Suppressor macrophage (primary cell): ENCODE results near the gene FBXO31.

ENCODE experiments used
- DNase-seq, 4 experiments: peaks; one replicate each; pipeline ENCODE4 v3.0.0-alpha.2; 2020 to 2022

FBXO31 gene

DNA sequence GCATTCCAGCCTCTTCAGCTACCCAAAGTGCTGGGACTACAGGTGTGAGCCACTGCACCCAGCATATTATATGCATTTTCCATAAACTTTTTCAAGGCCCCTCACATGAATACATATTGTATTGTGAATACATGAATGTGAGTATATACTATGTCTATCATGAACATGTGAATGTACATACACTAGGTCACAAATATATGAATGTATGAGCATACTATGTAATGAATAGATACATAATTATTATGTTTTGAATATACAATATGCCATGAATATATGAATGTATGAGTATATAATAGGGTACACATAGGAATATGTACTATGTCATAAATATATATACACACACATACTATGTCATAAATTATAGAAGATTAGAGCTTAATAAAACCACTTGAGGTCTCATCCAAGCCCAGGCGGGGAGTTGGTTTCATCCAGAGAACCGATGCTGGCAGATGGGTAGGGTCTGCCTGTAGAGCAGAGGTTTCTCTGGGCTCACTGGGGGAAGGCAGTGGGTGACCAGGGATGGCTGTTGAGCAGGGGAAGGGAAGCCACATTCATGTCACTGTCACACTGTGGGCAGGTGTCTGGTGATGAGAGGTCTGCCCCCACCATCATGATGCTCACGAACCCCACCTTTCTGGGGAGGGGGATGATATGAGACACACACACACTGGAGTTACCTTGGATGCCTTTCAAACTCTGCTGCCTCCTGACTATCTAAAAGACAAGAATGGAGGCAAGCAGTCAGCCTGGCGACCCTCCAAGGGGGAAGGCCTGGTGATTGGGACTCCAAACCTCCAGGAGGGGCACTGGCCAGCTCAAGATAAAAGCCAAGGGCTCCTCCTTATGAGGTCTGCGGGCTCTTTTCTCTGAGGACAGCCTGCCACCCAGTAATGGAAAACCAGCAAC lies 73.7 kb downstream of the FBXO31 start:
- no peak for DNase-seq

DNA sequence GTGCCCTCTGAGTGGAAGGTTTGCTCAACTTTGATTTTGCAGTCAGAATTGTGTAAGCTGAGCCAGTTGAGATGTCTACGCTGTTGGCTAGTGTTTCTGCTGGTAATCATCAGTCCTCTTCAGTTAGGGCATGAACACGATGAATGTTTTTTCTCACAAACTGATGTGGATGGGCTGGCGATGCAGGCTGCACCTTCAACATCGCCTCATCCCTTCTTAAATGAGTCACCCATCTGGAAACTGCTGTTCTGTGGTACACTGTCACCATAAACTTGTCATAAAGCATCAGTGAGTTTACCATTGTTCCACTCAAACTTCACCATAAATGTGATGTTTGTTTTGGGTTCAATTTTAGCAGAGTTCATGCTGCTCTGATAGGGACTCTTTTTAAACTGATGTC lies 74.8 kb downstream of the FBXO31 start:
- no peak for DNase-seq

DNA sequence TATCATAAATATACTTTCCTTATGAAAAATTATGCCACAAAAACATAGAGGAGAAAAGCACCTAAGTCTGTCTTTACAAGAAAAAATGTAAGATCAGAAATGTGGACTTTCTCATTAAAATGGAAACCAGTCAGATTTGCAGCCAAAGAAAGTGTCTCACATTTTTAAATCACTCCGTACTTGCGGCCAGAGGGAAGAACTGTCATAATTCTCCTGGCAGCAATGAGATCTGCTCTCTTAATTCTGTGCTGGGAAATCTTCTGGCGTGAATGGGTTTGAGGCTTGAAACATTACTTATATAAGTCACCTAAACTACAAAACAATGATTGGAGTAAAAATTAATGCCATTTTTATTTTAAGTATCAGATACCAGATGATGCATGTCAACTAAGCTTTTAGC lies 77.1 kb downstream of the FBXO31 start:
- DNase-seq: no peak

DNA sequence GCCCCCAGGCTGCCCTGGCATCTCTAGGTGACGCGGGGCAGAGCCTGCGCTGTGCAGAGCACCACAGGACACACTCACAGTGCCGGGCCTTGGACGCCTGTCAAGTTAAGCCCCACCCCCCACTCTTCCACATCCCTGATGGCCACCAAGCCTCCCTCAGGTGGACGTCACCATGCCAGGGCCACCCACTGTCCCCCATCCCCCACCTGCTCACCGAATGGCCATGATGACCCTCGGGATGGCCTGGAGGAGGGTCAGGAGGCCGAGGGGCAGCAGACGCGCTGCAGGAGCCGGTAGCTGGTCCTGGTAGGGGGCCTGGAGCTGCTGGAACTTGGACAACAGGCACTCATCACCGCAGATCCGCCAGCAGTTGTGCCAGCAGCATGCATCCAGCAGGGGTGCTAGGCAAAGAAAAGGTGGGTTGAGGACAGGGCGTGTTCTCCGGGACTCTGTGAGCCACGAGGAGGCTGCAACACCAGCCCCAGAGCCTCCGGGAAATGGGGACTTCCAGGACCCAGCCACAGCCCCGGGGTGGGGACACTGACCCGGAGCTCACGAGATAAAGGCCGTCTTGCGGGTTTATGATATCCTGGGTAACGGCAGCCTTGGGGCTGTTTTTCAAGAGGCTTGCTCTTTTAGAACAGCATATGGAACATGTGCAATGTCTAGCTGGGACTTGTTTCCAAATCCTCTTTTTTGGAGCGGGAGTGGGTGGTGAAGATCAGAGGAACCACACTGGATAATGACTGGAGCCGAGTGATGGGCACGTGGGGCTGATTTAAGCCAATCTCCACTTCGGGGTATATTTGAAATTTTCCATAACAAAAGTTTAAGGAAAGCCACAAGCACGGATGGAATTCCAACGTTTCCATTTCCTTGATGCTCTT lies 77.8 kb downstream of the FBXO31 start:
- DNase-seq: no peak

DNA sequence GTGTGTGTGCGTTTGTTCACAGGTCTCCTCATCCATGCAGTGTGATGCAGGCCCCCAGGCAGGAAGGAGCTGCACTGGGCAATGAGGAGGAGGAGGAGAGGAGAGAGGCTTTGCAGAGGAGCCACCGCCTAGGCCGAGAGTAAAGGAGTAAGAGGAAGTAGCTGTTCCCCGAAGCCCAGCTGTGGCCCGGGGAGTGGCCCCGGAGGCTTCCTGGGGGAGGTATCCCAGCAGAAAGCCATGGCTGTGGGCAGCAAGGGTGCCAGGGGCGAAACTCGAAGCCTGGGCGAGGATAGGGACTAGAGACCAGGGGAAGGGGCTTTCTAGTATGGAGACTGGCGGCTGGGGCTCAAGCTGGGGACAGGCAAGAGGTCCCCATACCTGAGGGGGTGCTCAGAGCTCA lies 78.6 kb downstream of the FBXO31 start:
- DNase-seq: peak in 3 of 4 experiments; percentile 11 to 47 (median 41)

DNA sequence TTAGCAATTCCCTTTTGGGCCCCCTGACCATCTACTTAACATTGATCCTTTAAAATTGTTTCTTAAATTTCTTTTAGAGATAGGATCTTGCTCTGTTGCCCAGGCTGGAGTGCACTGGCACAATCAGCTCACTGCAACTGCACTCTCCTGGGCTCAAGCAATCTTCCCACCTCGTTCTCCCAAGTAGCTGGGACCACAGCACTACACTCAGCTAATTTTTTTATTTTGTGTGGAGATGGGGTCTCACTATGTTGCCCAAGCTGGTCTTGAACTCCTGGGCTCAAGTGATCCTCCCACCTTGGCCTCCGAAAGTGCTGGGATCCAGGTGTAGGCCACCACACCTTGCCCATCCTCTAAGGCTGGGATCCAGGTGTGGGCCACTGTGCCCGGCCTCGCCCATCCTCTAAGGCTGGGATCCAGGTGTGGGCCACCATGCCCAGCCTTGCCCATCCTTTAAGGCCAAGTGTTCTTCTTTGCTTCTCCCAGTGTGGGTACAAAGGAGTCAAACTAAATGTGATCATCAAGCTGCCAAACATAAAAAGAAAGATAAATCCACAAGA lies 79.5 kb downstream of the FBXO31 start:
- DNase-seq: no peak

DNA sequence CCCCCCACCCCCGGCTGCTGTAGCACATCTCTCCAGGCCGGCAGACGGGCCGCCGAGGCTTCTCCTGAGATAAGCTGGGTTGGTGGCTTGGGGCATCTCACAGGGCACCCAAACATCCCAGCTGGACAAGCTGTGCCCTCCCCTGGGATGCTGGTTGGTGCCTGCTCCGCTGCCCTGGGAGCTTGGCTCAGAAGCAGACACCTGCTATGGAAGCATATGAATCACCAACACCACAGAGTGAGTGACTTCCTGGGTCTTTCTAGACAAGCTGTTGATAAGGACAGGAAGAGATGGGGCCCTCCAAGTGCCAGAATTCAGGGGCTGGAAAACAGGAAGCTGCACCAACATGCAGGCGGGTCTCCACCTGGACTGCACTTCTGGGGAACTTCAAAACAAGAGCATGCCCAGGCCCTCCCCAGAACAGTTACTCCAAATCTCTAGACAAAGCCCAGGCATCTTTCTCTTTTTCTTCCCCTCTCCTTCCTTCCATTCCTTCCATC lies 80.1 kb downstream of the FBXO31 start:
- no peak for DNase-seq

DNA sequence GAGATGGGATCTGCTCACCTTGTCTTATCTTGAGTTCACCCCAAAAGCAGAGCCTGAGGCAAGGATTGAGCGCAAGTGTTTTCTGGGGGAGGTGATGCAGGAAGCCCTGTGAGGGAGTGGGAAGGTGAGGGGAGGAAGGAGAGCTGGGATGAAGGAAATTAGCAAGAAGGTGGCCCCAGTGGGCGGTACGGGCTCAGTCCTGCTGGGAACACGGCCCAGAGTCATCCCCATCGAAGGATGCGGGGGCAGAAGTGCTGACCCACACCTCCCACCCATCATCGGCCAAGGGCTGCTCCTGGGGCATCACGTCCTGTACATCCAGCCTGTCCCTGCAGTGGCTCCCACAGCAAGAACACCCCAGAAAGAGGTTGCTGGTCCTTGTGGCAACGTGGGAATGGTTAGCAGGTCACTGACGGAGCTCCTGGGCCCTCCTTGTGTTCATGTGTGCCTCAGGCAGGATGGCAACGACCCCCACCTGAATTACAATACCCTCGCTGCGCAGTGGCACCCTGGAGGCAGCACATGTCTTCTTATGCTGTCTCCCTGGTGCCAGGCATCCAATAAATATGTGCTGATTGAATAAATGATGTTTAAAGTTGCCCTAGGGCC lies 84.6 kb downstream of the FBXO31 start:
- DNase-seq: no peak

DNA sequence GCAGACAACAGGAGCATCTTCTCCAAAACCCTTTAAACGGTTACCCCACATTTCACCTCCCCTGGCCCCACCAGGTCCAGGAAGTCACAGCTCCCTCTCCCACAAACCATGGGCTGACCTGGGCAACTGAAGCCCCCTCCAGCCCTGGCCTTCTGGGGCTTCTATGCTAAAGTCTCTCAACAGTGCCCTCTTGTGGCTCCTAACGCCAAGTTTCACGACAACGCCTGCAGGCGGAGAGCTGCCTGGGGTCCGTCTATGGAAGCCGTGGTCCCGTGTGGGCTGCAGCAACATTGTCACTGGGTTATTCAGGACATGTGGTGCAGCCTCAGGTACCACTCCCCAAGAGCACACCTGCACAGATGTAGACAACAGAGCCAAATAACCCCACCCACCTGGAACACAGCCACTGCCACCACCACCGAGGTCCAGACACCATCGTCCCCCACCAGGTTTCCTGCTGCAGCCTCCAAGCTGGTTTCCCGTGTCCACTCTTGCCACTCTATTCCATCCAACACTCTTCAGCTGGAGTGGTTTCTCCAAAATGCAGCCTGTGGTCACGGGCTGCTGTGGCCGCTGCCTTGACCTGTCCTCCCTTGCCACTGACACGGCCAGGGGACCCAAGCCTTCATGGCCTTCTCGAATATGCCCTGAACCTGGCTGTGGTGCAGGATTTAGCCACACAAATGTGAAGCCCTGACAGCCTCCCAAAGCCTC lies 85.5 kb downstream of the FBXO31 start:
- DNase-seq: peak; percentile 33 to 58 (median 48)

DNA sequence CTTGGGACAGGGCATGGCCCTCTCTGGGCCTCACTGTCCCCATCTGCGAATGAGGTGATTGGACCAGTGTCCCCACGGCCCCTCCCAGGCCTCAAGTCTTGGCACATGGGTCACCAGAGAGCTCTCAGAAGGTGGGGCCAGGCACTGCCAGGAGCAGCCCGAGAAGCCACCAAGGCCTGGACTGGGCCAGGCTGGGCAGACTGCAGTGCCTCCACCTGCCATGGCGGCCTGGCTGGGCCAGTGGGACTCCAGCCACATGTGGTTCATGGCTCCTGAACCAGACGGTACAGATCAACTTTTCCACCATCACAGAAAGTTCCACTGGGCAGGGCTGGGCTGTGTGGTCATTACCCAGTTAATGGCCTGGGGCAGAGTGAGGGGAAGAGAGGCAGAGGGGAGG lies 86.2 kb downstream of the FBXO31 start:
- no peak for DNase-seq

DNA sequence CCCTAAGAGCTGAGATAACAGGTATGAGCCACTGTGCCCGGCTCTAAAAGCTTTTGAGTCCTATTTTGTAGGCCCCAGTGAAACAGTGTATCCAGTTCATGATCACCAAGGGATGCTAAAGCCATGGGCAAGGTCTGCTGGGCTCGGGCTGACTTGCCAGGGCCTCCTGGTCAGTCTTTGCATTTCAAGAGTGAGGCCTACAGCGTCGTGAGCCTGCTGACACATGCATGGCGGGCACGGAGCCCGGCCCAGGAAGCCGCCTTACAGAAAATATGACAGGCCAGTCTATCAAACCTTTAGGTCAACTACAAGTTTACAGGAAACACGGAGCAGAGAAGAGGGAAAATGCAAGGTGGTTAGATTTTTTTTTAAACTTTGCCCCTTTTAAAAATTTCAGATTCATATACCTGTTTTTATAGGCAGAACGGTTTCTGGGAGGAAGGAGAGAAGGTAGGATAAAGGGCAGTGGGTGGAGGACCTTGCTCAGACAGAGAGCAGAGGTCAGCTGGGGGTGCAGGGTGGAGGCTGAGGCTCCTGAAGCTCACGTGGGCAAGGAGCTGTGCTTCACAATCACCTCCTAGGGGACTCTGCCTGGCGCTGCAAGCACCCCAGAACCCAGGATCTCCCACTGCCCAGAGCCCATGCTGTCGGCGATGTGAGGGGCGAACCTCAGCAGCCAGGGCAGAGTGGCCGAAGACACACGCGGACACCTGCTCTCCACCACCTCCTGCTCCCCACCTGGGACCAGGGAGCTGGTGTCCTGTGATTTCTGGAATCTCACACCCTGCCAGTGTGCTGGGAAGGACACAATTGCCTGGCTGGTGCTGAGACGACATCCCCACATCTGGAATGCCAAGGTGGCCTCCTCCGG lies 87.7 kb downstream of the FBXO31 start:
- DNase-seq: no peak

DNA sequence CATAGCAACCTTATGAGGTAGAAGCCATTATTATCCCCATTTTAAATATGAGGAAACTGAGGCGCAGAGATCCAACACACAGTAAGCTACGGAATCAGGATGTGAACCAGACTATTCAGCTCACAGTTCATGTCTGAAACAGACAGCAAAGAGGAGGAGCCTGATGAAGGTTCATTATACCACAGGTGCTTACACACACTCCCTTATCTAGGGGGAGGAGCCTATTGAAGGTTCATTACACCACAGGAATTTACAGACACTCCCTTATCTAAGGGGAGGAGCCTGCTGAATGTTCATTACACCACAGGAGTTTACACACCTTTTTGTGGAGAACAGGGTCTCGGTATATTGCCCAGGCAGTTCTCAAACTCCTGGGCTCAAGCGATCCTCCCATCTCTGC lies 88.3 kb downstream of the FBXO31 start:
- DNase-seq: peak in 1 of 4 experiments; percentile 16

DNA sequence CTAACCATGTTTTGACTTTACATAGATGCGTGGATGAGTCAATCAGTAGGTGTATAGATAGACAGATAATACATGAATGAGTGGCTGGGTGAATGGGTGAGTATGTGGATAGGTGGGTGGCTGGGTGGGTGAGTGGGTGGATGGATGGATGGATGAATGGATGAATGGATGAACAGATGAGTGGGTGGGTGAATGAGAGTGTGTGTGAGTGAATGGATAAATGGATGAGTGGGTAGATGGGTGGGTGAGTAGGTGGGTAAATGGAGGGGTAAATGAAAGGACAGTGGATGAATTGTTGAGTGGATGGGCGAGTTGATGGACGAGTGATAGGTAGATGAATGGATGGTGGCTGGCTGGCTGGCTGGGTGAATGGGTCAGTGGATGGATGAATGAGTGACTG lies 89.6 kb downstream of the FBXO31 start:
- no peak for DNase-seq

DNA sequence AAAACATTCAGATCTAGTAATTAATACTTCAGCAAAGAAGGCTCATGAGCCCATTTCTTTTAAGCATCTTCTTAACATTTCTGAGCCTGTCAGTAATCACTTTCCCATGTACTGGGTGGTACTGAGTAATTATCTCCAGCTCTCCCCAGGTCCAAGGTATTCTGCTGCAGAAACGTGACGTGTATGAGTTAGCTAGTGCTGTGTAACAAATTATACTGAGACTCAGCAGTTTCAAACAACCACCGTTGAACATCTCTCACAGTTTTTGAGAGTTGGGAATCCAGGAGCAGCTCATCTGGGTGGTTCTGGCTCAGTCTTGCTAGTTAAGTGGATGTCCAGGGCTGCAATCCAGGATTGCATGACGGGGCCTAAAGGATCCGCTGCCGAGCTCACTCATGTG lies 91.6 kb downstream of the FBXO31 start:
- no peak for DNase-seq

DNA sequence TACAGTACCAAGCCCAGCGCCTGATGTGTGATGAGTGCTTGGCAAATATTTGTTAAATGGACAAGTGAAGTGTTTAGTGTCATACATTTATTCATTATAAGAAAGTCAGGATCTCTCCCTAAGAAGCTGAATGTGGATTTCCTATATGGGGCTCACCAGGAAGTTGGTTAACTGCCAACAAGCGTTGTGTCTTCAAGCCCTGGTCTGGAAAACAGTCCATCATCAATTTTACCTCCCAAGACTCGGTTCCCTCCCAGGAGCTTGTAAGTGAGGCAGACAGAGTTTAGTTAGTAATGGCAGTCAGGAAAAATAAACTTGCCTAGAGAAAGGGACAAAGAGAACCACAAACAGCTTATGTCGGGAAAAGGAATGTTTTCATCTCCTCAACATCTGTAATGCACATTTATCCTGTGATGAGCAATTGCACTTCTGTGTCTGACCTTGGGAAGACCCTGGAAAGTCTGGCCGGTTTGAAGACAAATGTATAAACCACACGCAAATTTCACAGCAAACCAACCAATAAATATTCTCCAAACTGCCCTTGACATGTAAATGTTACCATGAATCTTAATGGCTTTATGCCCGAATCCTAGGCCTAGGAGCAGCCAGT lies 94.7 kb downstream of the FBXO31 start:
- no peak for DNase-seq

DNA sequence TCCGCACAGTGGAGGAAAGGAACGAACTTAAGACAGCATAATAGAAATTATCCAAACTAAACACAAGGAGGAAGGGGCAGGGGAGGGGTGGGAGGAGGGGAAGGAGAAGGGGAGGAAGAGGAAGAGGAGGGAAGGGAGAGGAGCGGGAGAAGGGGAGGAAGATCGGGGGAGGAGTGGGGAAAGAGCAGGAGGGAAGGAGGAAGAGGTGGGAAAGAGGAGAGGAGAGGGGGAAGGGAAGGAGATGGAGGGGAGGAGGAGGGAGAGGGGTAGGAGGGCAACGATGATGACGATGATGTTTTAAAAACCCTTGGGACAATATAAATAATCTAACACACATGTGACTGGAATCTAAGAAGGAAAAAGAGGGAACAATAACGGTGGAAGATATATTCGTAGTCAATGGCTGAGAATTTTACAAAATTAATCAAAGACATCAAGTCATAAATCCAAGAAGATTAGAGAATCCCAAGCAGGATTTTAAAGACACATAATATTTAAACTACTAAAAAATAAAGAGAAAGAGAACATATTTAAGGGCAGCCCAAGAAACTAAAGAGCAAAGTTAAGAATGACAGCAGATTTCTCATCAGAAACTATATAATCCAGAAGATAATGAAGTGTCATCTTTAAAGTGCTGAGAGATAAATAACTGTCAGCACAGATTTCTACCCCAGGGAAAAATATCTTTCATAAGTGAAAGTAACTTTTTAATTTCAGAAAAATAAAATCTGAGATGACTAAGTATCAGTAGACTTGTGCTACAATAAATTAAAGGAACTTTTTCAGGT lies 96.5 kb downstream of the FBXO31 start:
- no peak for DNase-seq

DNA sequence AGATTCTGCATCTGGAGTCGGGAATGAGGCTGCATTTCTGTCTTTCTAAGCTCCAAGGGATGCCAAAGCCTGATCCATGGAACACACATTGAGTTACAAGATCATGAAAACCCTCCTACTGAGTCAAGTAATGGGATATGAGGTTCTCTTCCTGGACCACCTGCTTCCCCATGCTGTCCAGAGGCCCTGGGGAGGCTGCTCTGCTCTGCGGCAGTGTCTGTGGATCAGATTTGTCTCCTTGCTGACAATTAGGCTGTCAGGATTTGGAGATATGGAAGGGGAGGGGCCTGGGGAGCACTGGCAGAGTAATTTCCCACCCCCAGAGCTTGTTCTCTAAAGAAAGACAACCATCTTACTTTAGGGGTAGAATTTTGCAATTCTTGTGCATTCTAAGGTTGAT lies 99.4 kb downstream of the FBXO31 start:
- DNase-seq: no peak

DNA sequence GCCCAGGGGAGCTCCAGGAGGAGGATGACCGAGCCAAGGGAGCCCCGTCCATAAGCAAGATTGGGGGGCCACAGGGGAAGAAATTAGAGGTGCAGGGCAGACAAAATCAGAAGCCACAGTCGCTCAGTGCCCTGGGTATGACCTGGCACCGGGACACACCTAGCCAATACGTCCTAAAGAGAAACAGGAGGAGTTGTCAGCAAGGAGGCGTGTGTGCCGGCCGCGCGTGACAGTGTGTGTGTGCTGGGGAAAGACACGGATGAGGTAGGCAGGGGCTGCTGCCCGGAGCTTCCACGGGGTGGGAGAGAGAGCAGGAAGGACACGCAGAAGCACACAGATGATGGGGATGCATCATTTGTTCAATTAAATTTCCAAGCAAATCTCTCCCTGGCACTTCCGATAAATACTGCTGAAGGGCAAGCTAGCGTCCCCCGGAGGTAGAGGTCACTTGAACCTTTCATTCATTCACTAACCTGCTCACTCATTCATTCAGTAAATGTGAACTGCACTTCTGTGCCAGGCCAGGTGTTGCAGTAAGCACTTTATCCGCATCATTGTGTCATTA lies 104.4 kb downstream of the FBXO31 start:
- no peak for DNase-seq
